ENCODE measurements around the gene LRRC8A.

DNA sequence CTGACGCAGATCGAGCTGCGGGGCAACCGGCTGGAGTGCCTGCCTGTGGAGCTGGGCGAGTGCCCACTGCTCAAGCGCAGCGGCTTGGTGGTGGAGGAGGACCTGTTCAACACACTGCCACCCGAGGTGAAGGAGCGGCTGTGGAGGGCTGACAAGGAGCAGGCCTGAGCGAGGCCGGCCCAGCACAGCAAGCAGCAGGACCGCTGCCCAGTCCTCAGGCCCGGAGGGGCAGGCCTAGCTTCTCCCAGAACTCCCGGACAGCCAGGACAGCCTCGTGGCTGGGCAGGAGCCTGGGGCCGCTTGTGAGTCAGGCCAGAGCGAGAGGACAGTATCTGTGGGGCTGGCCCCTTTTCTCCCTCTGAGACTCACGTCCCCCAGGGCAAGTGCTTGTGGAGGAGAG lies 34.3 kb downstream of the LRRC8A start:
- TF ChIP-seq REST (tag by site-specific recombination; IDR thresholded peaks at IDR 0.05) = no peak
- TF ChIP-seq ZXDB (tag by site-specific recombination; IDR thresholded peaks at IDR 0.05) = no peak
- no peak for TF ChIP-seq CTCF (tag by site-specific recombination; IDR thresholded peaks at IDR 0.05)
- no peak for TF ChIP-seq ZNF639 (tag by site-specific recombination; IDR thresholded peaks at IDR 0.05)
- no peak for TF ChIP-seq ZNF521 (tag by site-specific recombination; IDR thresholded peaks at IDR 0.05)
- TF ChIP-seq KLF10 (tag by site-specific recombination; IDR thresholded peaks at IDR 0.05) = no peak
- no peak for TF ChIP-seq YY1 (tag by site-specific recombination; IDR thresholded peaks at IDR 0.05)
- TF ChIP-seq ZNF214 (tag by site-specific recombination; IDR thresholded peaks at IDR 0.05; ENCODE audit: borderline replicate concordance) = no peak
- TF ChIP-seq, protein P1, sequence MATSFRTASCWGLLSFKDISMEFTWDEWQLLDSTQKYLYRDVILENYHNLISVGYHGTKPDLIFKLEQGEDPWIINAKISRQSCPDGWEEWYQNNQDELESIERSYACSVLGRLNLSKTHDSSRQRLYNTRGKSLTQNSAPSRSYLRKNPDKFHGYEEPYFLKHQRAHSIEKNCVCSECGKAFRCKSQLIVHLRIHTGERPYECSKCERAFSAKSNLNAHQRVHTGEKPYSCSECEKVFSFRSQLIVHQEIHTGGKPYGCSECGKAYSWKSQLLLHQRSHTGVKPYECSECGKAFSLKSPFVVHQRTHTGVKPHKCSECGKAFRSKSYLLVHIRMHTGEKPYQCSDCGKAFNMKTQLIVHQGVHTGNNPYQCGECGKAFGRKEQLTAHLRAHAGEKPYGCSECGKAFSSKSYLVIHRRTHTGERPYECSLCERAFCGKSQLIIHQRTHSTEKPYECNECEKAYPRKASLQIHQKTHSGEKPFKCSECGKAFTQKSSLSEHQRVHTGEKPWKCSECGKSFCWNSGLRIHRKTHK (tag by site-specific recombination; IDR thresholded peaks at IDR 0.05) = no peak
- no peak for TF ChIP-seq ZBTB21 (tag by site-specific recombination; IDR thresholded peaks at IDR 0.05)
- no peak for TF ChIP-seq ZSCAN4 (tag by site-specific recombination; IDR thresholded peaks at IDR 0.05)

All from HEK293 (cell line).